RWPE2 (cell line): Measurements from ENCODE around the gene FXYD2.
A peak's percentile ranks its signal among the peaks of the same experiment; 100 is the strongest.

ENCODE experiments used
- ATAC-seq: fragments of 200-7000 bp; cut with Tn5 transposase; 3 replicates; pipeline ENCODE4 v1.9.1; 2021; ENCODE audit warnings: low read depth
- DNase-seq: peaks from one replicate; pipeline ENCODE4 v3.0.0-alpha.2; 2020; ENCODE audit warnings: low spot score
- H3K27ac ChIP-seq: fragments of 450-650 bp; 2 replicates; pipeline ENCODE4 v1.5.1; 2017; ENCODE audit warnings: mild to moderate bottlenecking; ENCODE audit not compliant: poor library complexity, severe bottlenecking
- H3K27me3 ChIP-seq: fragments of 250-450 bp; sonication (Bioruptor Pico); 2 replicates; pipeline ENCODE4 v1.5.1; 2021; ENCODE audit warnings: mild to moderate bottlenecking, moderate library complexity; ENCODE audit not compliant: insufficient read depth, poor library complexity, severe bottlenecking
- H3K36me3 ChIP-seq: fragments of 250-450 bp; sonication (Bioruptor Pico); 2 replicates; pipeline ENCODE4 v1.5.1; 2020; ENCODE audit warnings: low read depth, mild to moderate bottlenecking, moderate library complexity
- H3K4me1 ChIP-seq: fragments of 250-450 bp; sonication (Bioruptor Pico); 2 replicates; pipeline ENCODE4 v1.5.1; 2021; ENCODE audit warnings: mild to moderate bottlenecking, moderate library complexity; ENCODE audit not compliant: insufficient read depth, poor library complexity, severe bottlenecking
- H3K4me3 ChIP-seq: fragments of 250-450 bp; sonication (Bioruptor Pico); 2 replicates; pipeline ENCODE4 v1.5.1; 2021; ENCODE audit warnings: mild to moderate bottlenecking, moderate library complexity; ENCODE audit not compliant: severe bottlenecking
- H3K9me3 ChIP-seq: fragments of 250-450 bp; sonication (Bioruptor Pico); 2 replicates; pipeline ENCODE4 v1.5.1; 2021; ENCODE audit warnings: mild to moderate bottlenecking, moderate library complexity; ENCODE audit not compliant: severe bottlenecking
- CTCF ChIP-seq: fragments of 450-650 bp; IDR thresholded peaks from one replicate; pipeline ENCODE4 v1.5.1; 2017; ENCODE audit warnings: mild to moderate bottlenecking, moderate library complexity; ENCODE audit not compliant: poor library complexity, severe bottlenecking

The FXYD2 gene

GRCh38 chr11:117833401-117833891, 8.9 kb upstream of the FXYD2 start:
- no peak overlapping the region for H3K27ac ChIP-seq
- DNase-seq: no peak

DNA sequence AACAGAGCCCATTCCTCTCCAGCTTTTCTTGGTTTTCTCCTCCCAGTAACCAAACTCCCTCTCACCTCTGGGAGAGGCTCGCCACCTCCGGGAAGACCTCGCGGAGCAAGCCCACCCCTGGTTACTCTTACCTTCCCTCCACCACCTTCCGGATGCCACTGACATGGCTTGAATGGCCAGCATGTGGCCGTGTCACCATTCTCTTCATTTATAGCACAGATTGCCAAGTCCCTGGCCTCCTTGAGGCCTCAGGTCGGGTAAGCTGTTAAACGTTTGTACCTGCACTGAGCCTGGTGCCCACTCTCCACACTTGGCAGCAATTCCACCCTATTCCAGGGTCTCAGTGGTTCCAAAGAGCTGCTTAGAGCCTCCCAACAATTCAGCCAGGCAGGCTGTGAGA, 8.0 kb upstream of the FXYD2 start:
- H3K9me3 ChIP-seq: no peaks in the 10 kb centered on the region
- no peak for TF ChIP-seq CTCF
- no peak overlapping the region for H3K27ac ChIP-seq
- H3K4me3 ChIP-seq: no peak overlapping the region
- no peak for DNase-seq
- no peaks in the 10 kb centered on the region for H3K27me3 ChIP-seq
- H3K4me1 ChIP-seq: no peaks in the 10 kb centered on the region
- H3K36me3 ChIP-seq: no peaks in the 10 kb centered on the region
- no peak for ATAC-seq

More at GRCh38 chr11:117833401-117833891, 8.9 kb upstream of the FXYD2 start:
- H3K4me3 ChIP-seq: no peak overlapping the region
- H3K4me1 ChIP-seq: no peaks in the 10 kb centered on the region
- peak; percentile 6; the same call in 1 of the 3 replicates for ATAC-seq
- no peak for TF ChIP-seq CTCF
- H3K27me3 ChIP-seq: no peaks in the 10 kb centered on the region
- no peaks in the 10 kb centered on the region for H3K9me3 ChIP-seq
- no peaks in the 10 kb centered on the region for H3K36me3 ChIP-seq

DNA sequence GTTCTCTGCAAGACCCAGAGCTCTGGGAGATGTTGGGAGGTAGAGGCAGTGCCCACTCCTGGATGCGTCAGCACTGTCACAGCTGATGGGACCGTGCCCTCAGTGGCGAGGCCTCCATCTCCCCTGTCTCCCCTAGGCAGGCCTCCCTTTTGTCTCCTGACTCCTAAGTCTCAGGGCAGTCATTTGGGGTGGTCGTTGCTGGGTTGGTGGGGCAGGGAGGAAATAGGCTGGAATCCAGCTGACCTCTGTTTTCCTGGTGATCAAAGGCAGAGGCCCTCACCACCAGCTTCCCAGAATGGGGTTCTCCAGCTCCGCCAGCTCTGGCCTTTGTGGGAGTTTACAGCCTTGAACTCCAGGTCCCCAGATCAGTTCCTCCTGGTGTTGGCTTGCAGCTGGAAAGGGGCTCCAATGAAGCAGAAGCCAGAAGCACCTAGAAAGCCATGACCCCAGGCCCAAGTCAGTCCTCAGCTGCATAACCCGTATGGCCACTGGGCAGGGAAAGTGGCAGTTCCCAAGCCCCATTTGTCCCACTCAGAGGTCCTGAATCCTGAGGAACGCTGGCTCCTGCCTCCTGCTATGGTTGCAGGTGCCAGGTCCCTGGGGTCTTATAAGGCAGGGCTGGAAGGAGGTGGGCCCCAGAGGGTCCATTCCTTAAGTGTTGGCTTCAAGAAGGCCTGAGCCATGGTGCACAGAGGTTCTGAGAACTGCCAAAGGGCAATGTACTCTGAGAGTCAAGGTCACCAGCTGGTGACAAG, 7.3 kb upstream of the FXYD2 start:
- ATAC-seq: no peak

DNA sequence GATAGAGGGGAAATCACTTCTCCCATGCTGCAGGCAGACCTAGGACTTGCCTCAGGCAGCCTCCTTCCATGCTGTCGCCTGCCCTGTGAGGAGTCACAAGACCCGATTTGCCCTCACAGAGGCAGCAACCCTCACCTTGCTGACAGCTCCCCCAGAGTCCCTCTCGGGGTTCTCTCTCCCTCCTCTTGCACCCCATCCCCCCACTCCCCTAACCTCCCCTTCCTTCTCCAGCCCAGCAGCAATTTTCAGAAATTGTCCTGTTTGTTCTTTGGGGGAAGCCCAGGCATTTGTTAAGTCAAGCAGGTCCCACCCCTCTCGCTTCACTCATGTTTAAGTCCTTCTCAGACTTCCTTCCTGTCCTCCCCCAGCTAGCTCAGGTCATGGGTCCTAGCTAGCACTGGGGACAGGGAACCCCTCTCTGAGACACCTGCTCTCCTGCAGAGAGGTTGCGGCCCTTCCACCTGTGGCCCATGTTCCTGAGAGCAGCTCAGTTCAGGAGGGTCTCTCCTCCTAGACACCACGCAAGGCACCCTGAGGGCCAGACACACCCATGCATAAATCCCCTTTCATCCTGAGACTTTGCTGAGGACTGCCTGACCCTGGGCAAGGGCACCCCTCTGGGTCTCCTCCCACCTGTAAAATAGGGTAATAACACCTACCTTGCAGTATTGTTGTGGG, 6.3 kb upstream of the FXYD2 start:
- no peak for DNase-seq
- no peak for TF ChIP-seq CTCF
- H3K4me3 ChIP-seq: no peak overlapping the region
- no peaks in the 10 kb centered on the region for H3K4me1 ChIP-seq
- H3K9me3 ChIP-seq: no peaks in the 10 kb centered on the region
- ATAC-seq: no peak
- no peaks in the 10 kb centered on the region for H3K27me3 ChIP-seq
- no peaks in the 10 kb centered on the region for H3K36me3 ChIP-seq
- H3K27ac ChIP-seq: no peak overlapping the region

More for the DNA sequence above, 7.3 kb upstream of the FXYD2 start:
- Histone ChIP-seq H3K27me3 (no peaks in the 10 kb centered on the region), H3K4me1 (no peaks in the 10 kb centered on the region), H3K27ac (no peak overlapping the region), H3K9me3 (no peaks in the 10 kb centered on the region), H3K4me3 (no peak overlapping the region), H3K36me3 (no peaks in the 10 kb centered on the region)
- no peak for DNase-seq
- no peak for TF ChIP-seq CTCF
